ENCODE measurements around the gene ITSN1. TPM values are rescaled to one million over a fixed set of nuclear protein-coding genes. Genes with fewer than 3 reads are reported as not detected.

Gene ITSN1
- total RNA-seq, 1 experiment from 2014 or later, result 42.6 TPM

- ChIA-PET POLR2A (no interaction called here), CTCF (interaction anchor here (0.6 to 6.8 kb wide), 3 partner anchors 17 to 282 kb away, joined by 3 to 42 read pairs (median 3); no protein-coding TSS in a partner anchor)
- H3K9me3 Mint-ChIP-seq (ENCODE audit: unreplicated experiment), result peaks cover 7% of the 10 kb centered on the region
- intact Hi-C loops (cut with micrococcal nuclease), result no loop called here
- no peak overlapping the region for H3K4me3 Mint-ChIP-seq (ENCODE audit: unreplicated experiment)
- no peaks in the 10 kb centered on the region for H3K27me3 Mint-ChIP-seq (ENCODE audit: insufficient read depth, unreplicated experiment)
- H3K36me3 Mint-ChIP-seq (ENCODE audit: insufficient read depth, unreplicated experiment), result no peaks in the 10 kb centered on the region
- BruUV-seq (replicated peaks), result no TSS peak
- no peak for DNase-seq (ENCODE audit: unreplicated experiment)
- TF ChIP-seq CTCF (IDR thresholded peaks at IDR 0.05; ENCODE audit: unreplicated experiment), result no peak
- no peak overlapping the region for H3K27ac Mint-ChIP-seq (ENCODE audit: low read depth, unreplicated experiment)
- H3K4me1 Mint-ChIP-seq (ENCODE audit: insufficient read depth, unreplicated experiment), result peaks cover 12% of the 10 kb centered on the region
These were observed 298.6 kb downstream of the ITSN1 start for GRCh38 chr21:33940881-33941245.

GRCh38 chr21:33942426-33942825 lies 300.1 kb downstream of the ITSN1 start:
- H3K4me3 Mint-ChIP-seq (ENCODE audit: unreplicated experiment), result no peak overlapping the region
- POLR2A ChIA-PET, result interaction anchor here (0.8 to 1.1 kb wide), 2 partner anchors 9 to 10 kb away, joined by 3 read pairs; no protein-coding TSS in a partner anchor
- CTCF ChIA-PET, result interaction anchor here (6.8 kb wide), 1 partner anchor 18 kb away, joined by 42 read pairs; no protein-coding TSS in a partner anchor
- no peak overlapping the region for H3K27ac Mint-ChIP-seq (ENCODE audit: low read depth, unreplicated experiment)
- intact Hi-C loops (cut with micrococcal nuclease), result no loop called here
- no TSS peak for BruUV-seq (replicated peaks)
- no peaks in the 10 kb centered on the region for H3K36me3 Mint-ChIP-seq (ENCODE audit: insufficient read depth, unreplicated experiment)
- H3K27me3 Mint-ChIP-seq (ENCODE audit: insufficient read depth, unreplicated experiment), result no peaks in the 10 kb centered on the region
- H3K9me3 Mint-ChIP-seq (ENCODE audit: unreplicated experiment), result peaks cover 7% of the 10 kb centered on the region
- no peak for DNase-seq (ENCODE audit: unreplicated experiment)
- no peak for TF ChIP-seq CTCF (IDR thresholded peaks at IDR 0.05; ENCODE audit: unreplicated experiment)
- H3K4me1 Mint-ChIP-seq (ENCODE audit: insufficient read depth, unreplicated experiment), result peaks cover 28% of the 10 kb centered on the region

DNA sequence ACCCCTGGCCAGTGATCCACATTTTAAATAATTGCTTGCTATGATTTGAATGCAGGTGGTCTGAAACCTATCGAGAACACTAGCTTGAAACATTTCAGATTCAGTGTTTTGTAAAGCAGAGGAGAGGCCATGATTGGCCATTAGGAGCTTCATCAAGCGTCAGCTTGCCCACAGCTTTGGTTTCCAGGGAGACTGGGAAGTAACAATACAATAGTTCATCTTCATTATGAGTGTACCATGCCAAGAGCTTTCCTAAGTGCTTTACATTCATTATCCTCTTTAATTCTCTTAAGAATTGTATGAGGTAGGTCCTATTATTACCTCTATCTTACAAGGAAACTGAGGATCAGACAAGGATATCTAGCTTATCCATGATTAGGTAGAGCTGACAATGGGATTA lies 301.0 kb downstream of the ITSN1 start:
- no TSS peak for BruUV-seq (replicated peaks)
- DNase-seq (ENCODE audit: unreplicated experiment), result no peak
- ChIA-PET POLR2A (no interaction called here), CTCF (interaction anchor here (0.6 to 6.8 kb wide), 2 partner anchors 19 to 25 kb away, joined by 3 to 42 read pairs; no protein-coding TSS in a partner anchor)
- intact Hi-C loops (cut with micrococcal nuclease), result no loop called here
- peaks cover 37% of the 10 kb centered on the region for H3K4me1 Mint-ChIP-seq (ENCODE audit: insufficient read depth, unreplicated experiment)
- peaks cover 7% of the 10 kb centered on the region for H3K9me3 Mint-ChIP-seq (ENCODE audit: unreplicated experiment)
- no peaks in the 10 kb centered on the region for H3K27me3 Mint-ChIP-seq (ENCODE audit: insufficient read depth, unreplicated experiment)
- no peak overlapping the region for H3K27ac Mint-ChIP-seq (ENCODE audit: low read depth, unreplicated experiment)
- H3K36me3 Mint-ChIP-seq (ENCODE audit: insufficient read depth, unreplicated experiment), result no peaks in the 10 kb centered on the region
- TF ChIP-seq CTCF (IDR thresholded peaks at IDR 0.05; ENCODE audit: unreplicated experiment), result no peak
- H3K4me3 Mint-ChIP-seq (ENCODE audit: unreplicated experiment), result no peak overlapping the region

- Mint-ChIP-seq H3K36me3 (ENCODE audit: insufficient read depth, unreplicated experiment) (no peaks in the 10 kb centered on the region), H3K4me3 (ENCODE audit: unreplicated experiment) (no peak overlapping the region), H3K27ac (ENCODE audit: low read depth, unreplicated experiment) (no peak overlapping the region), H3K9me3 (ENCODE audit: unreplicated experiment) (peaks cover 7% of the 10 kb centered on the region), H3K4me1 (ENCODE audit: insufficient read depth, unreplicated experiment) (peaks cover 42% of the 10 kb centered on the region), H3K27me3 (ENCODE audit: insufficient read depth, unreplicated experiment) (no peaks in the 10 kb centered on the region)
- no peak for DNase-seq (ENCODE audit: unreplicated experiment)
- no TSS peak for BruUV-seq (replicated peaks)
- POLR2A ChIA-PET, result no interaction called here
- TF ChIP-seq CTCF (IDR thresholded peaks at IDR 0.05; ENCODE audit: unreplicated experiment), result no peak
- CTCF ChIA-PET, result interaction anchor here (0.6 to 2.8 kb wide), 2 partner anchors 20 to 55 kb away, joined by 3 to 11 read pairs; no protein-coding TSS in a partner anchor
- intact Hi-C loops (cut with micrococcal nuclease), result no loop called here
These were observed 302.0 kb downstream of the ITSN1 start for GRCh38 chr21:33944185-33944763.

Measured in MCF 10A (cell line).